ENCODE measurements around the gene CDKN2B. TPM values are rescaled to one million over a fixed set of nuclear protein-coding genes. Genes with fewer than 3 reads are reported as not detected.
A peak's percentile ranks its signal among the peaks of the same experiment; 100 is the strongest.

Gene CDKN2B
- total and polyA plus RNA-seq, 12 donors, result 1.1 to 5.2 (median 2.0) TPM

DNA sequence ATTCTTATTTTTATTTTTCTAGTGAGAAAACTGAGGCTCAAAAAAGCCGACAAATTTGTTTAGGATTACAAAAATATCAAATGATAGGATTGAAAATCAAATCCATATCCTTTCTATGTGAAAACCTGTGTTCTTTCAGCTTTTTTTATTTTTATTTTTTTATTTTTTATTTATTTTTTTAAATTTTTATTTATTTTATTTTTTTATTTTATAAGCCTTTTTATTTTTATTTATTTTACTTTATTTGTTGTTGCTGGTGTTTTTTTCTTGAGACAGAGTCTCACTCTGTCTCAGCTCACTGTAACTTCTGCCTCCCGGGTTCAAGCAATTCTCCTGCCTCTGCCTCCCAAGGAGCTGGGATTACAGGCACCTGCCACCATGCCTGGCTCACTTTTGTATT is 45.4 kb upstream of the CDKN2B start:
- intact Hi-C loops (cut with DNase I), result loop anchor here in 2 of 10 donors (2.0 to 10.0 kb wide), 3 partner anchors 20 to 180 kb away; no protein-coding TSS in a partner anchor
- Histone ChIP-seq H3K9me3 (no peaks in the 10 kb centered on the region), H3K4me1 (peaks cover 0 to 29% (median 0%) of the 10 kb centered on the region in 9 donors), H3K4me3 (no peak overlapping the region), H3K27me3 (no peaks in the 10 kb centered on the region), H3K27ac (no peak overlapping the region), H3K36me3 (no peaks in the 10 kb centered on the region)
- ATAC-seq, result no peak
- WGBS, 2 donors, result 97 to 98% methylated on average over 2 of the region's 2 CpGs
- TF ChIP-seq, protein P1, sequence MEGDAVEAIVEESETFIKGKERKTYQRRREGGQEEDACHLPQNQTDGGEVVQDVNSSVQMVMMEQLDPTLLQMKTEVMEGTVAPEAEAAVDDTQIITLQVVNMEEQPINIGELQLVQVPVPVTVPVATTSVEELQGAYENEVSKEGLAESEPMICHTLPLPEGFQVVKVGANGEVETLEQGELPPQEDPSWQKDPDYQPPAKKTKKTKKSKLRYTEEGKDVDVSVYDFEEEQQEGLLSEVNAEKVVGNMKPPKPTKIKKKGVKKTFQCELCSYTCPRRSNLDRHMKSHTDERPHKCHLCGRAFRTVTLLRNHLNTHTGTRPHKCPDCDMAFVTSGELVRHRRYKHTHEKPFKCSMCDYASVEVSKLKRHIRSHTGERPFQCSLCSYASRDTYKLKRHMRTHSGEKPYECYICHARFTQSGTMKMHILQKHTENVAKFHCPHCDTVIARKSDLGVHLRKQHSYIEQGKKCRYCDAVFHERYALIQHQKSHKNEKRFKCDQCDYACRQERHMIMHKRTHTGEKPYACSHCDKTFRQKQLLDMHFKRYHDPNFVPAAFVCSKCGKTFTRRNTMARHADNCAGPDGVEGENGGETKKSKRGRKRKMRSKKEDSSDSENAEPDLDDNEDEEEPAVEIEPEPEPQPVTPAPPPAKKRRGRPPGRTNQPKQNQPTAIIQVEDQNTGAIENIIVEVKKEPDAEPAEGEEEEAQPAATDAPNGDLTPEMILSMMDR (IDR thresholded peaks at IDR 0.05), result no peak
- DNase-seq, result no peak

DNA sequence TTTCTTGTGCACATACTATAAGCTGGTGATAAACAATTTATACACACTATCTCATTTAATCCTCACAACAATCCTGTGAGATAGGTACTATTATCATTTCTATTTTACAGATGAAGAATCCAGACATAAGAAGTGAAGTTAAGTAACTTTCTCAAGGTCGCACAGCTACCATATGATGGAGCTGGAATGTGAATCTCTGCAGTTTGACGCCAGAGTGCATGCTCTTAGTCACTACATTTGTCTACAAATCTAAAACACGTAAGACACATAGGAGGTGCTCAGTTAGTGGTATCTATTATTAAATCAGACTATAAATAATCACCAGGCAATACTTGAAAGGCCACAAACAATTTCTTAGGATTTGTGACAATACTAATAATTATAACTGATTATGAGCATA is 45.0 kb upstream of the CDKN2B start:
- no peak overlapping the region for H3K27ac ChIP-seq
- no peak for ATAC-seq
- intact Hi-C loops (cut with DNase I), result loop anchor here in 2 of 10 donors (2.0 to 10.0 kb wide), 3 partner anchors 21 to 181 kb away; no protein-coding TSS in a partner anchor

DNA sequence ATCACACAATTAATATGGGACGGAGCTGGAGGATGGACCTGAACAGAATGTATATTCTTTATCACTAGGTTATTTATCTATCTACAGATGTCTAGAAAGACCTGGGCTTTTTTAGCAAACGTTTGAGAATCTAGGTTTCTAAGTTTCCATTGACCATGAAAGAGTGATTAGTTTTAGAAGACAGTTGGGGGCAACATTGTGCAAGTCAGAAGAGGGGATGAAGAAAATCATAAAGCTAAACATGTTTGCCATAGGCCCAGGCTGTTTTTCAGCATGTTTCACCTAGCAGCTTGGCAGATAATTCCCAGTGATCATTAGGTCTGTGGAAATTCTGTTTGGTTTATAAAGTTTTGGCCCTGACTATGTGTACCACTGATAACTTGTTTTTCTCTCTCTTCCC is 44.1 kb upstream of the CDKN2B start:
- no peak for DNase-seq
- intact Hi-C loops (cut with DNase I), result loop anchor here in 2 of 10 donors (10.0 kb wide), 2 partner anchors 62 to 182 kb away; no protein-coding TSS in a partner anchor
- Histone ChIP-seq H3K27ac (peak overlapping the region in 1 of 10 donors; percentile 2), H3K4me1 (peaks cover 0 to 29% (median 0%) of the 10 kb centered on the region in 9 donors), H3K36me3 (no peaks in the 10 kb centered on the region), H3K27me3 (no peaks in the 10 kb centered on the region), H3K9me3 (no peaks in the 10 kb centered on the region), H3K4me3 (no peak overlapping the region)
- ATAC-seq, result no peak
- WGBS, 2 donors, result 49 to 63% methylated on average over 2 of the region's 2 CpGs
- TF ChIP-seq, protein P1 (IDR thresholded peaks at IDR 0.05), result no peak

More for the DNA sequence above, 45.0 kb upstream of the CDKN2B start:
- Histone ChIP-seq H3K27me3 (no peaks in the 10 kb centered on the region), H3K4me1 (peaks cover 0 to 29% (median 0%) of the 10 kb centered on the region in 9 donors), H3K9me3 (no peaks in the 10 kb centered on the region), H3K36me3 (no peaks in the 10 kb centered on the region), H3K4me3 (no peak overlapping the region)
- WGBS, 2 donors, result 91 to 92% methylated on average over 3 of the region's 3 CpGs
- DNase-seq, result no peak
- TF ChIP-seq, protein P1 (IDR thresholded peaks at IDR 0.05), result no peak

DNA sequence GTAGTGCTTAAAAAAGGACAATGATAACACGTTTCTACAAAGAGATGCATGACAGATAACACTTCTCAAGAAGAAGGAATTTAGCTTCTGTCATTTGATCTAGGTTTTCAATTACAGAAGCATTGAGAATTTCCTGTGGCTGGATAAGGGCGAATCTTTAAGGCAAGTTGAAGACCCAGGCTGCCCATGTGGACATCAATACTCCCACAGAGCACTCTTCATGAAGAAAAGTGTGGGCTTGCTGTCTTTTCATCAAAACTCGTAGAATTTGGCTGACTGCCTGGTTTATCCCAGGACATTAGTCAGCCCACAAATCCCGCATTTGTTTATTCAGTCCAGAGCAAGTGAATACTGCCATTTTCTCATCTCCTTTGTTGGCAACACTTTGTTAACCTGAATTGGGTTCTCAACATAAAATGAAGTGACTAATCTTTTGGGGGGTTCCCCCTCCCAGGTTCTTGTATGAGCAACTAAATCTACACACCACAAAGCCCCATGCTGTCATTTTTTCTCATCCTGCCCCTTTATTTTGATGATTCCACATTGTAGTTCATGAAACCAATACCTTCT is 43.4 kb upstream of the CDKN2B start:
- H3K36me3 ChIP-seq, result no peaks in the 10 kb centered on the region
- H3K4me1 ChIP-seq, result peaks cover 0 to 29% (median 0%) of the 10 kb centered on the region in 9 donors
- ATAC-seq (no peak), DNase-seq (no peak)
- H3K9me3 ChIP-seq, result no peaks in the 10 kb centered on the region
- WGBS, 2 donors, result 44 to 53% methylated on average over 4 of the region's 4 CpGs
- H3K4me3 ChIP-seq, result no peak overlapping the region
- intact Hi-C loops (cut with DNase I), result loop anchor here in 2 of 10 donors (10.0 kb wide), 2 partner anchors 62 to 182 kb away; no protein-coding TSS in a partner anchor
- H3K27ac ChIP-seq, result no peak overlapping the region
- no peaks in the 10 kb centered on the region for H3K27me3 ChIP-seq
- TF ChIP-seq, protein P1 (IDR thresholded peaks at IDR 0.05), result no peak
